Neural cell (in vitro differentiated cells): ENCODE measurements around the gene LAGE3. TPM values are rescaled to one million over a fixed set of nuclear protein-coding genes. Genes with fewer than 3 reads are reported as not detected.

Experiments
- polyA plus RNA-seq: library from polyadenylated mRNA; depleted of rRNA; stranded (reverse); fragments of >200 nt; gene quantifications from 2 replicates; pipeline ENCODE4 v1.2.3, GENCODE V29; 2014
- small RNA-seq, 3 experiments: library from RNA; depleted of rRNA; stranded (forward); fragments of <200 nt; gene quantifications; one replicate each; pipeline ENCODE3, GENCODE V24; 2012

Gene LAGE3
- polyA plus RNA-seq, 1 donor from 2014 or later = 37.3 TPM

Small RNA genes within 50 kb of the gene (small RNA-seq; reads per million reads assigned to genes)
- gene MIR6858 (0 to 3.4 (median 1.5) reads per million in 3 experiments), gene RN7SL697P (0 reads per million in 3 experiments)

Other genes starting within 250 kb of the LAGE3 start
- gene OPN1MW3, start 221.7 kb downstream of the LAGE3 start, polyA plus RNA-seq = not detected in 2 replicates
- not detected in 2 replicates for gene TEX28, start 184.2 kb downstream of the LAGE3 start, polyA plus RNA-seq
- 0.14 TPM in 1 of 2 replicates, not detected in the other for gene TKTL1, start 183.5 kb downstream of the LAGE3 start, polyA plus RNA-seq
- gene FLNA, start 104.6 kb downstream of the LAGE3 start, polyA plus RNA-seq = 84.9 and 118 TPM in 2 replicates
- gene EMD, start 100.0 kb downstream of the LAGE3 start, polyA plus RNA-seq = 67.9 and 86.3 TPM in 2 replicates
- gene RPL10, start 80.9 kb downstream of the LAGE3 start, polyA plus RNA-seq = 3,689 and 3,975 TPM in 2 replicates
- gene DNASE1L1, start 70.0 kb downstream of the LAGE3 start, polyA plus RNA-seq = 8.3 and 9.2 TPM in 2 replicates
- gene TAFAZZIN, start 67.7 kb downstream of the LAGE3 start, polyA plus RNA-seq = 51.2 and 60.5 TPM in 2 replicates
- 126 and 159 TPM in 2 replicates for gene ATP6AP1, start 50.6 kb downstream of the LAGE3 start, polyA plus RNA-seq
- 370 and 415 TPM in 2 replicates for gene GDI1, start 42.1 kb downstream of the LAGE3 start, polyA plus RNA-seq
- gene FAM50A, start 35.1 kb downstream of the LAGE3 start, polyA plus RNA-seq = 68.3 and 90.4 TPM in 2 replicates
- 17.2 and 22.2 TPM in 2 replicates for gene PLXNA3, start 21.0 kb downstream of the LAGE3 start, polyA plus RNA-seq
- gene UBL4A, start 7.3 kb upstream of the LAGE3 start, polyA plus RNA-seq = 28.5 and 32.2 TPM in 2 replicates
- 2.7 and 6.0 TPM in 2 replicates for gene SLC10A3, start 11.3 kb upstream of the LAGE3 start, polyA plus RNA-seq
- 19.5 and 30.9 TPM in 2 replicates for gene FAM3A, start 37.0 kb upstream of the LAGE3 start, polyA plus RNA-seq
- 13.6 and 18.8 TPM in 2 replicates for gene G6PD, start 67.6 kb upstream of the LAGE3 start, polyA plus RNA-seq
- 32.6 and 37.7 TPM in 2 replicates for gene IKBKG, start 68.3 kb upstream of the LAGE3 start, polyA plus RNA-seq
- gene CTAG1A, start 105.9 kb upstream of the LAGE3 start, polyA plus RNA-seq = not detected in 2 replicates
- gene CTAG1B, start 140.0 kb upstream of the LAGE3 start, polyA plus RNA-seq = not detected in 2 replicates
- gene CTAG2, start 174.3 kb upstream of the LAGE3 start, polyA plus RNA-seq = not detected in 2 replicates